Measurements from ENCODE around the gene HVCN1. TPM values are rescaled to one million over a fixed set of nuclear protein-coding genes. Genes with fewer than 3 reads are reported as not detected.
A peak's percentile ranks its signal among the peaks of the same experiment; 100 is the strongest.

HVCN1 gene
- polyA plus RNA-seq, 2 donors: 1.3 to 1.4 TPM

DNA sequence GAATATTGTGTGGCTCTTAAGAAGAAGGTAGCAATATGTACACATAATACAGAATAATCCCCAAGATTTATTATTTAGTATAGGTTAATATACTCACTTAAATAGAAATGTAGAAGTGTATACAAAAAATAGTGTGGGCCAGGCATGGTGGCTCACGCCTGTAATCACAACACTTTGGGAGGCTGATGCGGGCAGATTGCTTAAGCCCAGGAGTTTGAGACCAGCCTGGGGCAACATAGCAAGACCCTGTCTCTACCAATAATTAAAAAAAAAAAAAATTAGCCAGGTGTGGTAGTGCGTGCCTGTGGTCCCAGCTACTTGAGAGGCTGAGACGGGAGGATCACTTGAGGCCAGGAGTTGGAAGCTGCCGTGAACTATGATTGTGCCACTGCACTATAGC, 15.3 kb upstream of the HVCN1 start:
- Histone ChIP-seq H3K4me1 (ENCODE audit: control insufficient read depth in 2 of 2, insufficient read depth in 2 of 2, low read length in 1 of 2) (no peaks in the 10 kb centered on the region), H3K27ac (ENCODE audit: low read depth in 2 of 2, low read length in 1 of 2) (no peak overlapping the region), H3K27me3 (ENCODE audit: control insufficient read depth in 1 of 2, insufficient read depth in 2 of 2, low read length in 2 of 2) (no peaks in the 10 kb centered on the region), H3K4me3 (ENCODE audit: low read depth in 1 of 2, low read length in 2 of 2) (no peak overlapping the region), H3K36me3 (ENCODE audit: control insufficient read depth in 2 of 2, insufficient read depth in 2 of 2, low read length in 1 of 2) (no peaks in the 10 kb centered on the region), H3K9me3 (ENCODE audit: control insufficient read depth in 2 of 2, insufficient read depth in 1 of 2, low read depth in 1 of 2, low read length in 1 of 2) (no peaks in the 10 kb centered on the region)
- WGBS, 2 donors: 95 to 98% methylated on average over 5 of the region's 5 CpGs

- no peaks in the 10 kb centered on the region for H3K27me3 ChIP-seq (ENCODE audit: control insufficient read depth in 1 of 2, insufficient read depth in 2 of 2, low read length in 2 of 2)
- H3K4me3 ChIP-seq (ENCODE audit: low read depth in 1 of 2, low read length in 2 of 2): no peak overlapping the region
- H3K27ac ChIP-seq (ENCODE audit: low read depth in 2 of 2, low read length in 1 of 2): no peak overlapping the region
- WGBS, 2 donors: 92 to 93% methylated on average over 5 of the region's 5 CpGs
- H3K4me1 ChIP-seq (ENCODE audit: control insufficient read depth in 2 of 2, insufficient read depth in 2 of 2, low read length in 1 of 2): peaks cover 0 to 3% of the 10 kb centered on the region in 2 donors
- no peaks in the 10 kb centered on the region for H3K36me3 ChIP-seq (ENCODE audit: control insufficient read depth in 2 of 2, insufficient read depth in 2 of 2, low read length in 1 of 2)
- no peaks in the 10 kb centered on the region for H3K9me3 ChIP-seq (ENCODE audit: control insufficient read depth in 2 of 2, insufficient read depth in 1 of 2, low read depth in 1 of 2, low read length in 1 of 2)
Observed at GRCh38 chr12:110702081-110702480, 13.2 kb upstream of the HVCN1 start.

- Histone ChIP-seq H3K36me3 (ENCODE audit: control insufficient read depth in 2 of 2, insufficient read depth in 2 of 2, low read length in 1 of 2) (no peaks in the 10 kb centered on the region), H3K27me3 (ENCODE audit: control insufficient read depth in 1 of 2, insufficient read depth in 2 of 2, low read length in 2 of 2) (no peaks in the 10 kb centered on the region), H3K4me3 (ENCODE audit: low read depth in 1 of 2, low read length in 2 of 2) (no peak overlapping the region), H3K9me3 (ENCODE audit: control insufficient read depth in 2 of 2, insufficient read depth in 1 of 2, low read depth in 1 of 2, low read length in 1 of 2) (no peaks in the 10 kb centered on the region), H3K4me1 (ENCODE audit: control insufficient read depth in 2 of 2, insufficient read depth in 2 of 2, low read length in 1 of 2) (peaks cover 0 to 3% of the 10 kb centered on the region in 2 donors), H3K27ac (ENCODE audit: low read depth in 2 of 2, low read length in 1 of 2) (no peak overlapping the region)
- WGBS, 2 donors: 82 to 90% methylated on average over 28 of the region's 28 CpGs
Observed at GRCh38 chr12:110699591-110700445, 10.9 kb upstream of the HVCN1 start.

GRCh38 chr12:110698171-110698902, 9.4 kb upstream of the HVCN1 start:
- WGBS, 2 donors: 37 to 43% methylated on average over 20 of the region's 20 CpGs
- no peak overlapping the region for H3K27ac ChIP-seq (ENCODE audit: low read depth in 2 of 2, low read length in 1 of 2)
- H3K36me3 ChIP-seq (ENCODE audit: control insufficient read depth in 2 of 2, insufficient read depth in 2 of 2, low read length in 1 of 2): no peaks in the 10 kb centered on the region
- no peak overlapping the region for H3K4me3 ChIP-seq (ENCODE audit: low read depth in 1 of 2, low read length in 2 of 2)
- H3K4me1 ChIP-seq (ENCODE audit: control insufficient read depth in 2 of 2, insufficient read depth in 2 of 2, low read length in 1 of 2): peaks cover 0 to 3% of the 10 kb centered on the region in 2 donors
- H3K27me3 ChIP-seq (ENCODE audit: control insufficient read depth in 1 of 2, insufficient read depth in 2 of 2, low read length in 2 of 2): no peaks in the 10 kb centered on the region
- no peaks in the 10 kb centered on the region for H3K9me3 ChIP-seq (ENCODE audit: control insufficient read depth in 2 of 2, insufficient read depth in 1 of 2, low read depth in 1 of 2, low read length in 1 of 2)

DNA sequence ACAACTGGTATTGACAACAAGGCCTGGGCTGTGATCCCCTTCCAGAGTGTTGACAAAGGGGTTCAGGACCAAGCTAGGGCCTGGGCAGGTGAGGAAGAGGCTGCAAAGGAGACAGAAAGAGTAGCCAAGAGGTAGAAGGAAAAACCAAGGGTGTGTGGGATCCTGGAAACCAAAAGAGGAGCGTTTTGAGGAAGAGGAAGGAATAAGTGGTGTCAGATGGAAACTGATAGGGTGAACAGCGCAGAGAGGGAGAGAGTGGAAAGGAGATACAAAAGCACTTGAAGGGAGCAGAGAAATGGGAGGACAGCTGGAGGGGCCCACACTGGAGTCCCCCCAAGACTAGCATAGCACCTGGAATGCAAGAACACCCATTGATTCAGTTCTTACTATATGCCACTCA, 8.3 kb upstream of the HVCN1 start:
- Histone ChIP-seq H3K9me3 (ENCODE audit: control insufficient read depth in 2 of 2, insufficient read depth in 1 of 2, low read depth in 1 of 2, low read length in 1 of 2) (no peaks in the 10 kb centered on the region), H3K4me3 (ENCODE audit: low read depth in 1 of 2, low read length in 2 of 2) (no peak overlapping the region), H3K27ac (ENCODE audit: low read depth in 2 of 2, low read length in 1 of 2) (no peak overlapping the region), H3K4me1 (ENCODE audit: control insufficient read depth in 2 of 2, insufficient read depth in 2 of 2, low read length in 1 of 2) (peaks cover 0 to 3% of the 10 kb centered on the region in 2 donors), H3K27me3 (ENCODE audit: control insufficient read depth in 1 of 2, insufficient read depth in 2 of 2, low read length in 2 of 2) (no peaks in the 10 kb centered on the region), H3K36me3 (ENCODE audit: control insufficient read depth in 2 of 2, insufficient read depth in 2 of 2, low read length in 1 of 2) (no peaks in the 10 kb centered on the region)
- 78 to 90% methylated on average over 2 of the region's 2 CpGs for WGBS, 2 donors

DNA sequence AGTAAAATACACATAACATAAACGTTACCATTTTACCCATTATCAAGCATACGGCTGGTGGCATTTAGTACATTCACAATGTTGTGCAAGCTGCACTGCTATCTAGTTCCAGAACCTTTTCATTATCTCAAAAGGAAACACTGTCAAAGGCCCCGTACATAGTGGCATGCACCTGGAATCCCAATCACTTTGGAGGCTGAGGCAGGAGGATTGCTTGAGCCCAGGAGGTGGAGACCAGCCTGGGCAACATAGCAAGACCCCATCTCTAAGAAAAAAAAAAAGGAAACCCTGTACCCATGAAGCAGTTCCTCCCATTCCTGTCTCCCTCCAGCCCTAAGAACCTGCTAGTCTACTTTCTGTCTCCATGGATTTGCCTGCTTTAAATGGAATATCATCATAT, 7.4 kb upstream of the HVCN1 start:
- Histone ChIP-seq H3K4me1 (ENCODE audit: control insufficient read depth in 2 of 2, insufficient read depth in 2 of 2, low read length in 1 of 2) (peaks cover 0 to 3% of the 10 kb centered on the region in 2 donors), H3K4me3 (ENCODE audit: low read depth in 1 of 2, low read length in 2 of 2) (no peak overlapping the region), H3K36me3 (ENCODE audit: control insufficient read depth in 2 of 2, insufficient read depth in 2 of 2, low read length in 1 of 2) (no peaks in the 10 kb centered on the region), H3K27ac (ENCODE audit: low read depth in 2 of 2, low read length in 1 of 2) (no peak overlapping the region), H3K9me3 (ENCODE audit: control insufficient read depth in 2 of 2, insufficient read depth in 1 of 2, low read depth in 1 of 2, low read length in 1 of 2) (no peaks in the 10 kb centered on the region), H3K27me3 (ENCODE audit: control insufficient read depth in 1 of 2, insufficient read depth in 2 of 2, low read length in 2 of 2) (no peaks in the 10 kb centered on the region)
- WGBS, 2 donors: 84% methylated on average over 3 of the region's 3 CpGs

DNA sequence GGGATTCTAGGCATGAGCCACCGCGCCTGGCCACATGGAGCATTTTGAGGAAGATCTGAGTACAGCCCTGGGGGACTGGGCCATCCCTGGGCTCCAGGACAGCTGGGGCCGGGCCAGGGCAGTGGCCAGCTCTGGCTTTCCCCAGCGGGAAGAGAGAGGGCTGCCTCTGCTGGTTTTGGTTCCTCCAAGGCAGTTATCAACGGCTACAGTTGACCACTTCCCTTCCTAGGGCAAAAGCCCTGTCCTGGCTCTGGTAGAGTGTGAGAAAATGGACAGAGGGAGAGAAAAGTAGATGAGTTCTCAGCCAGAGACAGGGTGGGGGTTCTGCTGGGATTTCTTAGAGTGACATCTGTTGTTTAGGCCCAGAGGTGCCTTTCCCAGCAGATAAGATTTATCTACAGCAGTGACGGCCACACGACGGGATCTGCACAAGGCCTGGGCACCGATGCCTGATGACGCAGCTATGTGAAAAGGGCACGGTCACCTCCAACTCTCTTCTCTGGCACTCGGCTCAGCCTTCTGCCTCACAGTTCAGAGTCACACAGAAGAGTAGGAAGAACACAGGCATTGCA, 5.5 kb upstream of the HVCN1 start:
- no peaks in the 10 kb centered on the region for H3K9me3 ChIP-seq (ENCODE audit: control insufficient read depth in 2 of 2, insufficient read depth in 1 of 2, low read depth in 1 of 2, low read length in 1 of 2)
- H3K4me1 ChIP-seq (ENCODE audit: control insufficient read depth in 2 of 2, insufficient read depth in 2 of 2, low read length in 1 of 2): peaks cover 0 to 3% of the 10 kb centered on the region in 2 donors
- H3K4me3 ChIP-seq (ENCODE audit: low read depth in 1 of 2, low read length in 2 of 2): no peak overlapping the region
- 74 to 84% methylated on average over 12 of the region's 12 CpGs for WGBS, 2 donors
- no peaks in the 10 kb centered on the region for H3K27me3 ChIP-seq (ENCODE audit: control insufficient read depth in 1 of 2, insufficient read depth in 2 of 2, low read length in 2 of 2)
- no peaks in the 10 kb centered on the region for H3K36me3 ChIP-seq (ENCODE audit: control insufficient read depth in 2 of 2, insufficient read depth in 2 of 2, low read length in 1 of 2)
- peak overlapping the region in 1 of 2 donors; percentile 26 for H3K27ac ChIP-seq (ENCODE audit: low read depth in 2 of 2, low read length in 1 of 2)

DNA sequence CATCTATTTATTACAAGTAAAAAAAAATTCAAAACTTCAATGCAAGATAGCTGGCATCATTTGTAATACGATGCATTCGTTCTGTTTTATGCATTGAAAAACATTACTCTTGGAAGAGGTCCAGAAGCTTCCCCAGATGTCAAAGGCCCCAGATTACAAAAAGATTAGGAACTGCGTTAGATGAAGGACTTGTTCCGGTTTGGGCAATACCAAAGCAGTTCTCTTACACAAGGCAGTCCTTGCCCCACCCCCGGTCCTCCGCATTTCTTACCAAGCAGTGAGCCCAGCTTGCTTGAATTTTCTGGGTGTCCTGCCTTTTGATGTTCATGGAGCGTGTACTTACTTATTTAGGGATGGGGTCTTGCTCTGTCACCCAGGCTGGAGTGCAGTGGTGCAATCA, 4.8 kb upstream of the HVCN1 start:
- no peaks in the 10 kb centered on the region for H3K27me3 ChIP-seq (ENCODE audit: control insufficient read depth in 1 of 2, insufficient read depth in 2 of 2, low read length in 2 of 2)
- H3K36me3 ChIP-seq (ENCODE audit: control insufficient read depth in 2 of 2, insufficient read depth in 2 of 2, low read length in 1 of 2): no peaks in the 10 kb centered on the region
- H3K4me3 ChIP-seq (ENCODE audit: low read depth in 1 of 2, low read length in 2 of 2): no peak overlapping the region
- peak overlapping the region in 1 of 2 donors; percentile 26 for H3K27ac ChIP-seq (ENCODE audit: low read depth in 2 of 2, low read length in 1 of 2)
- peaks cover 0 to 3% of the 10 kb centered on the region in 2 donors for H3K4me1 ChIP-seq (ENCODE audit: control insufficient read depth in 2 of 2, insufficient read depth in 2 of 2, low read length in 1 of 2)
- WGBS, 2 donors: 67% methylated on average over 7 of the region's 7 CpGs
- H3K9me3 ChIP-seq (ENCODE audit: control insufficient read depth in 2 of 2, insufficient read depth in 1 of 2, low read depth in 1 of 2, low read length in 1 of 2): no peaks in the 10 kb centered on the region

DNA sequence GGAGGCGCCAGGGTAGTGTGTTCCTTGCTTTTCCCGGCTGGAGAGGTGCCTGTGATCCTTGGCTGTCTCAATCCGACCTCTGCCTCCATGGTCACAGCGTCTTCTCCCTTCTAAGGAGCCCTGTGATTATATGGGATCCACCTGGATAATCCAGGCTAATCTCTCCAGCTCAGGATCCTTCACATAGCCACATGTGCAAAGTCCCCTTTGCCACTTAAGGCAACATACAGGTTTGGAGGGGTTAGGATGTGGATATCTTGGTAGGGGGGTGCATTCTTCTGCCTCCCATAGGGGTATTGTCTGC, 1.2 kb upstream of the HVCN1 start:
- WGBS, 2 donors: 50 to 55% methylated on average over 4 of the region's 4 CpGs
- Histone ChIP-seq H3K9me3 (ENCODE audit: control insufficient read depth in 2 of 2, insufficient read depth in 1 of 2, low read depth in 1 of 2, low read length in 1 of 2) (no peaks in the 10 kb centered on the region), H3K27me3 (ENCODE audit: control insufficient read depth in 1 of 2, insufficient read depth in 2 of 2, low read length in 2 of 2) (no peaks in the 10 kb centered on the region), H3K27ac (ENCODE audit: low read depth in 2 of 2, low read length in 1 of 2) (no peak overlapping the region), H3K4me3 (ENCODE audit: low read depth in 1 of 2, low read length in 2 of 2) (no peak overlapping the region), H3K4me1 (ENCODE audit: control insufficient read depth in 2 of 2, insufficient read depth in 2 of 2, low read length in 1 of 2) (peaks cover 2 to 8% of the 10 kb centered on the region in 2 donors), H3K36me3 (ENCODE audit: control insufficient read depth in 2 of 2, insufficient read depth in 2 of 2, low read length in 1 of 2) (no peaks in the 10 kb centered on the region)
